HL-60 (cell line): ENCODE measurements around the gene TMIGD2.

Experiments used
- DNase-seq, 2 experiments: peaks; one replicate each; pipeline ENCODE4 v3.0.0-alpha.2; 2010 to 2020; ENCODE audit warnings: low read depth in 1 of 2, low spot score in 1 of 2
- H3K27ac ChIP-seq: fragments of 250-450 bp; sonication (Bioruptor Pico); replicated peaks from 2 replicates; pipeline ENCODE4 v1.5.1; 2020; ENCODE audit warnings: mild to moderate bottlenecking, moderate library complexity
- H3K27me3 ChIP-seq: fragments of 250-450 bp; sonication (Bioruptor Pico); 2 replicates; pipeline ENCODE4 v1.5.1; 2021; ENCODE audit warnings: mild to moderate bottlenecking, moderate library complexity; ENCODE audit not compliant: insufficient read depth, poor library complexity, severe bottlenecking
- H3K4me3 ChIP-seq: replicated peaks from 2 replicates; pipeline ENCODE4 v1.5.1; 2011; ENCODE audit warnings: mild to moderate bottlenecking, control low read depth, low read length; ENCODE audit not compliant: insufficient read depth
- CTCF ChIP-seq: IDR thresholded peaks from one replicate; pipeline ENCODE4 v1.5.1; 2011; ENCODE audit warnings: low read length, control low read depth, inconsistent platforms; ENCODE audit not compliant: insufficient read depth
- GABPA ChIP-seq: IDR thresholded peaks from 2 replicates; pipeline ENCODE4 v1.6.1; 2012; ENCODE audit warnings: low read depth
- POLR2AphosphoS5 ChIP-seq: IDR thresholded peaks from 2 replicates; pipeline ENCODE4 v1.6.1; 2012; ENCODE audit warnings: low read depth
- SPI1 ChIP-seq: IDR thresholded peaks from 2 replicates; pipeline ENCODE4 v1.6.1; 2012; ENCODE audit warnings: low read depth, mild to moderate bottlenecking, borderline replicate concordance
- TF ChIP-seq, protein P1 (sequence below): IDR thresholded peaks from 2 replicates; pipeline ENCODE4 v1.6.1; 2012; ENCODE audit warnings: low read depth; ENCODE audit not compliant: insufficient replicate concordance

The TMIGD2 gene

DNA sequence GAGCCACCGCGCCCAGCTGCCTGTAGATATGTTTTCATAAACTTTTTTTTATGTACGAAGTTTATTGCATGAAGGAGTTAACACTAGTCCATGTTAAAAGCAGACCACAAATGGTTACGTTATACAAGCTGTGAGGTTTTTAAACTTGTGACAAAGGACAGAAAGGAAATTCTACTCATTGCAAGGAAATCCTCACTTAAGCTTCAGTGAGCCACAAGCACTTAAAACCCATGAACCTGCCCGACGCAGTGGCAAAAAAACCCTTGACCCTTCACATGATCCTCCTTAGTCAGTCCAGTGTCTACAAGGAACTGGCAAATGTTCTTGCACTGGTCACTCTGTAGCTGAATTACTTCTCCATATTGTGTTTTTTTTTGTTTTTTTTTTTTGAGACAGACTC is 45.3 kb upstream of the TMIGD2 start:
- no peak for DNase-seq
- H3K27me3 ChIP-seq = peaks cover 2% of the 10 kb centered on the region
- TF ChIP-seq CTCF (no peak), POLR2AphosphoS5 (no peak), GABPA (no peak), SPI1 (no peak)
- TF ChIP-seq, protein P1, sequence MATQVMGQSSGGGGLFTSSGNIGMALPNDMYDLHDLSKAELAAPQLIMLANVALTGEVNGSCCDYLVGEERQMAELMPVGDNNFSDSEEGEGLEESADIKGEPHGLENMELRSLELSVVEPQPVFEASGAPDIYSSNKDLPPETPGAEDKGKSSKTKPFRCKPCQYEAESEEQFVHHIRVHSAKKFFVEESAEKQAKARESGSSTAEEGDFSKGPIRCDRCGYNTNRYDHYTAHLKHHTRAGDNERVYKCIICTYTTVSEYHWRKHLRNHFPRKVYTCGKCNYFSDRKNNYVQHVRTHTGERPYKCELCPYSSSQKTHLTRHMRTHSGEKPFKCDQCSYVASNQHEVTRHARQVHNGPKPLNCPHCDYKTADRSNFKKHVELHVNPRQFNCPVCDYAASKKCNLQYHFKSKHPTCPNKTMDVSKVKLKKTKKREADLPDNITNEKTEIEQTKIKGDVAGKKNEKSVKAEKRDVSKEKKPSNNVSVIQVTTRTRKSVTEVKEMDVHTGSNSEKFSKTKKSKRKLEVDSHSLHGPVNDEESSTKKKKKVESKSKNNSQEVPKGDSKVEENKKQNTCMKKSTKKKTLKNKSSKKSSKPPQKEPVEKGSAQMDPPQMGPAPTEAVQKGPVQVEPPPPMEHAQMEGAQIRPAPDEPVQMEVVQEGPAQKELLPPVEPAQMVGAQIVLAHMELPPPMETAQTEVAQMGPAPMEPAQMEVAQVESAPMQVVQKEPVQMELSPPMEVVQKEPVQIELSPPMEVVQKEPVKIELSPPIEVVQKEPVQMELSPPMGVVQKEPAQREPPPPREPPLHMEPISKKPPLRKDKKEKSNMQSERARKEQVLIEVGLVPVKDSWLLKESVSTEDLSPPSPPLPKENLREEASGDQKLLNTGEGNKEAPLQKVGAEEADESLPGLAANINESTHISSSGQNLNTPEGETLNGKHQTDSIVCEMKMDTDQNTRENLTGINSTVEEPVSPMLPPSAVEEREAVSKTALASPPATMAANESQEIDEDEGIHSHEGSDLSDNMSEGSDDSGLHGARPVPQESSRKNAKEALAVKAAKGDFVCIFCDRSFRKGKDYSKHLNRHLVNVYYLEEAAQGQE = no peak
- H3K27ac ChIP-seq = no peak overlapping the region
- no peak overlapping the region for H3K4me3 ChIP-seq

DNA sequence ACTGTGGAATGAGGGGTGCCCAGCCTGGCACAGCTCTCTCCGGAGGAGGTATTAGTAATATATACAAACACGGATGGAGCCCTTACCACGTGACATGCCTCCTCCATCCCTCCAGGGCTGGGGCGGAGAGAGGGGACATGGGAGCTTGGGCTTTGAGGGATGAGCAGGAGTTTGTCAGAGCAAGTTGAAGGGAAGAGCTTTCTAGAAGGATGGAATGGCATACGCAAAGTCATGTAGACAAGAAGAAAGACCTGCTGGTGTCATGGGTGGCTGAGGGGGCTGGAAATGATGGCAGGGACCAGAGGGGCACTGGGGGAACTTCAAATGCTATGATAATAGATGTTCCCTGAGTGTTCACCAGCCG is 43.8 kb upstream of the TMIGD2 start:
- Histone ChIP-seq H3K27ac (no peak overlapping the region), H3K4me3 (no peak overlapping the region), H3K27me3 (peaks cover 2% of the 10 kb centered on the region)
- TF ChIP-seq SPI1 = no peak
- no peak for TF ChIP-seq GABPA
- TF ChIP-seq CTCF = no peak
- TF ChIP-seq, protein P1 = no peak
- no peak for TF ChIP-seq POLR2AphosphoS5
- DNase-seq = no peak

DNA sequence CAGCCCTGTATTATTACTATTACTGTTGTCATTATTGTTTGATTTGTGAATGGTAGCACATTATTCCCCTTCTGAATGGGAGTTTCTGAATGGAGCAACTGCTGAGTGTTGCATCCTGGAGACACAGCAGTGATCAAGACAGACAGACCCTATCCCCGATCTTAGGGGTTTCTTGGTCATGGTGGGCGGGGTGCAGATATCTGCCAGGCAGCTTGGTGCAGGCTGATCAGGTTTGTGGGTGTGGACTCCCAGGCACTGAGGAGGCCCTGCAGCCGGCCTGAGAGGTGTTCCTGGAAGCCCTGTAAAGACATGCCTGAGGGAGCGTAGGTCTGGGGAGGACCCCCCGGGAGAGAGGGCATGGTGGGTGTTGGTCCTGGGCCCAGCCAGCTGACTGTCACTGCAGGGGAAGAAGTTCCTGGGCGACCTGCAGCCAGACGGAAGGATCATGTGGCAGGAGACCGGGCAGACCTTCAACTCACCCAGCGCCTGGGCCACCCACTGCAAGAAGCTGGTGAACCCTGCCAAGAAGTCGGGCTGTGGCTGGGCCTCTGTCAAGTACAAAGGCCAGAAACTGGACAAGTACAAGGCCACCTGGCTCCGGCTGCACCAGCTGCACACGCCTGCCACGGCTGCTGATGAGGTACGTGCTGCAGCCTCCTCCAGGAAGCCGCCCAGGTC is 43.3 kb upstream of the TMIGD2 start:
- Histone ChIP-seq H3K4me3 (no peak overlapping the region), H3K27me3 (peaks cover 5% of the 10 kb centered on the region), H3K27ac (no peak overlapping the region)
- TF ChIP-seq SPI1 (no peak), CTCF (no peak), POLR2AphosphoS5 (no peak), GABPA (no peak)
- TF ChIP-seq, protein P1 = no peak
- no peak for DNase-seq
